ENCODE results near the gene TNRC6C. TPM values are rescaled to one million over a fixed set of nuclear protein-coding genes. Genes with fewer than 3 reads are reported as not detected.

The TNRC6C gene
- total and polyA plus RNA-seq, 12 donors: 2.2 to 31.4 (median 24.2) TPM

DNA sequence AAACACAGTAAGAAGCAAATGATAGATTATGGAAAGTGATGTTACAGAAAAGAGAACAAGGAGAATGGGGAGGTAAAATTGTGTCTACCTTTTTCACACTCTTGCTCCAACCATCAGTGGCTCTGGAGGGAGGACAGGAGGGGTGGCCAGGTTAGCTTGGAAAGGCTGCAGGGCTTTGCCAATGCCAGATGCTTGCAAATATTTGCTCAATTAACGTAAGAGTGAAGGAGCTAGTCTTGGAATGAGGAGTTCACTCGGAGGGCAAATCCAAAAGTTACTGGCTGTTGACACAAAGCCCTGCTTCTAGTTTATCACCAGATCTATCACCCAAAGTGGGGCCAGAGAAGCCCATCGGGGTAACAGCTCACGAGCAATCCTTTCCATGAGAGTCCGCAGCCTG lies 7.4 kb upstream of the TNRC6C start:
- no peak for ATAC-seq
- H3K27me3 ChIP-seq: peaks cover 0 to 50% (median 0%) of the 10 kb centered on the region in 7 donors
- H3K36me3 ChIP-seq: no peaks in the 10 kb centered on the region
- TF ChIP-seq CTCF (IDR thresholded peaks at IDR 0.05): no peak
- peaks cover 0 to 7% (median 0%) of the 10 kb centered on the region in 9 donors for H3K4me1 ChIP-seq
- no peak overlapping the region for H3K4me3 ChIP-seq
- no peak for DNase-seq
- 72 to 74% methylated on average over 5 of the region's 5 CpGs for WGBS, 2 donors
- H3K9me3 ChIP-seq: no peaks in the 10 kb centered on the region
- intact Hi-C loops (cut with DNase I): loop anchor here in 2 of 10 donors (10.0 kb wide), 2 partner anchors 106 to 176 kb away; no protein-coding TSS in a partner anchor
- H3K27ac ChIP-seq: no peak overlapping the region

DNA sequence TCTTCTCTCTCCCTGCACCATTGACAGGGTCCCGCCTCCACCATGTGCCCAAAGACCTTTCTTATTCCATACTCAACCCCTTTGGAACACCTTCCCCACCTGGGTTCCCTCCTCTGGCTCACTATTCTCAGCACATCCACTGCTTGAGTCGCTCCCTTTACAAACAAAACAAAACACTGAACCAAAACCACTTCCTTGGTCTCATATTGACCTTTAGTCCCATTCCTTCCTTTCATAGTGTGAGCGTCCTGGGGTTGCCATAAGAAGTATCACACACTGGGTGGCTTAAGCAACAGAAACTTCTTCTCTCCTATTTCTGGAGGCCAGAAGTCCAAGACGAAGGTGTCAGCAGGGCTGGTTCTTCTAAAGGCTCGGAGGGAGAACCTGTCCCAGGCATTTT lies 6.1 kb upstream of the TNRC6C start:
- TF ChIP-seq CTCF (IDR thresholded peaks at IDR 0.05): no peak

GRCh38 chr17:77957235-77957856 lies 1.2 kb upstream of the TNRC6C start:
- Histone ChIP-seq H3K36me3 (no peaks in the 10 kb centered on the region), H3K27ac (peak overlapping the region in 9 of 10 donors; percentile 70 to 93 (median 85)), H3K4me3 (peak overlapping the region; percentile 40 to 99 (median 75)), H3K4me1 (peaks cover 0 to 40% (median 28%) of the 10 kb centered on the region in 9 donors), H3K9me3 (no peaks in the 10 kb centered on the region), H3K27me3 (peaks cover 0 to 48% (median 0%) of the 10 kb centered on the region in 7 donors)
- TF ChIP-seq CTCF (IDR thresholded peaks at IDR 0.05): no peak
- intact Hi-C loops (cut with DNase I): loop anchor here in 5 of 10 donors (5.0 to 10.0 kb wide), 9 partner anchors 40 to 220 kb away; no protein-coding TSS in a partner anchor
- ATAC-seq (no peak), DNase-seq (no peak)
- WGBS, 2 donors: 24 to 25% methylated on average over 24 of the region's 24 CpGs

More for the DNA sequence above, 6.1 kb upstream of the TNRC6C start:
- DNase-seq (no peak), ATAC-seq (no peak)
- H3K27me3 ChIP-seq: peaks cover 0 to 59% (median 0%) of the 10 kb centered on the region in 7 donors
- H3K9me3 ChIP-seq: no peaks in the 10 kb centered on the region
- no peak overlapping the region for H3K27ac ChIP-seq
- peaks cover 0 to 5% (median 0%) of the 10 kb centered on the region in 9 donors for H3K4me1 ChIP-seq
- WGBS, 2 donors: 90 to 91% methylated on average over 5 of the region's 5 CpGs
- intact Hi-C loops (cut with DNase I): loop anchor here in 2 of 10 donors (10.0 kb wide), 2 partner anchors 108 to 178 kb away; no protein-coding TSS in a partner anchor
- no peaks in the 10 kb centered on the region for H3K36me3 ChIP-seq
- no peak overlapping the region for H3K4me3 ChIP-seq

DNA sequence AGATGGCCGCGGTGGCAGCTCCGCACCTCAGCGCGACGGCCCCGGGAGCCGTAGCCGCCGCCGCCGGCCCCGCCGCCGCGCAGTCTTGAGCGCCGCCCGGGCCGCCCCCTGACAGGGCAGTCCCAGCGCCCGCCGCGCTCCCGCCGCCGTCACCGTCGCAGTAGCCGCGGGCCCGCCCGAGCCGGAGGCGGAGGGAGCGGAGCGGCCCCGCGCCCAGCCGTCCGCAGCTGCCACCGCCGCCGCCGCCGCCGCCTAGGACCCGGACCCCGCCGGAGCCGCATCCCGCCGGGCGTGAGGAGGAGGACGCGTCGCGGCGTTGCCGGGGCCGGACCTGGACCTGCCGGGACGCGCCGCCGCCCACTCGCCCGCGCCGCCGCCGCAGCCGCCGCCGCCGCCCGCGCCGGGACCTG lies 218 bp downstream of the TNRC6C start:
- H3K9me3 ChIP-seq: no peaks in the 10 kb centered on the region
- peaks cover 0 to 34% (median 0%) of the 10 kb centered on the region in 7 donors for H3K27me3 ChIP-seq
- peak overlapping the region in 9 of 10 donors; percentile 66 to 99 (median 76) for H3K4me3 ChIP-seq
- DNase-seq: no peak
- TF ChIP-seq CTCF (IDR thresholded peaks at IDR 0.05): no peak
- intact Hi-C loops (cut with DNase I): loop anchor here in 6 of 10 donors (1.0 to 10.0 kb wide), 13 partner anchors 39 to 221 kb away; no protein-coding TSS in a partner anchor
- peaks cover 0 to 54% (median 40%) of the 10 kb centered on the region in 9 donors for H3K4me1 ChIP-seq
- H3K27ac ChIP-seq: peak overlapping the region; percentile 40 to 96 (median 84)
- no peak for ATAC-seq
- H3K36me3 ChIP-seq: no peaks in the 10 kb centered on the region
- 1 to 2% methylated on average over 13 to 77 of the region's 79 CpGs for WGBS, 2 donors

All from heart right ventricle (tissue), 16 donors.